ENCODE measurements around the gene PHTF2.
A peak's percentile ranks its signal among the peaks of the same experiment; 100 is the strongest.
"Not testable (repeated sequence)": the region's sequence is repeated elsewhere in the genome, so short reads cannot be mapped to it uniquely, and the experiment has no call there.

PHTF2 gene

DNA sequence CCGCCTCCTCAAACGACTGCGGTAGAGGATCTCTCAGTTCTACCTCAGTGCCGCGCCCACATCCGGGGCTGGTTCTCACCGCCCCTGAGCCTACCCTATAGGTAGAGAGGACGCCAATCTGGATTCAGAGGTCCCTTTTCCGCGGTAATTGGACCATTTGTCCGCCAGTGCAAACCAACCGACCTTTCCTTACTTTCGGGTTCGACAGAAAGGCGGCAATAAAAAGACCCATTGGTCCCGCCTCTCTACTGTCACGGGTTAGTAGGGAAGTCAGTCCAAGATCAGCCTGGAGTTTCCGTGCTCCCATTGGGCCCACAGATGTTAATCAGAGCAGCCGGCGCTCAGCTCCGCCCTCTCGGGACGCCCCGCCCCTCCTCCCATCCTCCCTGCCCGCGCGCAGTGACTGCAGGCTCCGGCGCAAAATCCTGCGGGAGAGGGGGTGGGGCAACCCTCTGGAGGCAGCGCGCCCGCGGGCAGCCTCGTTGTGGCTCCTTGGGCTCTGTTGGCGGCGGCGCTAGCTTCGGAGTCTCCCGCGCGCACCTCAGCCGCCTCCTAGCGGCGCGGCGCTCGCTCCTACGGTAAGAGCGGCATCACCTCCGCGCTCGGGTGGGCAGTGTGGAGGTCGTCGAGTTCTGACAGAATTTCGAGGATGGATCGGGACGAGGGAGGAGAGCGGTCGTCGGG lies at the start of gene PHTF2, which contains the start of gene TMEM60:
TSS of gene PHTF2 (plus strand) at position 380 of the 684 bp plus-strand sequence.
TSS of gene TMEM60 (minus strand) at position 41 of the 684 bp plus-strand sequence. CDS start 4,061 bp downstream, outside the sequence.
- peak; percentile 94 for DNase-seq (ENCODE audit: low read depth)

GRCh38 chr7:77752016-77752415 lies 46.6 kb upstream of the PHTF2 start:
- no peak for DNase-seq (ENCODE audit: low read depth)

DNA sequence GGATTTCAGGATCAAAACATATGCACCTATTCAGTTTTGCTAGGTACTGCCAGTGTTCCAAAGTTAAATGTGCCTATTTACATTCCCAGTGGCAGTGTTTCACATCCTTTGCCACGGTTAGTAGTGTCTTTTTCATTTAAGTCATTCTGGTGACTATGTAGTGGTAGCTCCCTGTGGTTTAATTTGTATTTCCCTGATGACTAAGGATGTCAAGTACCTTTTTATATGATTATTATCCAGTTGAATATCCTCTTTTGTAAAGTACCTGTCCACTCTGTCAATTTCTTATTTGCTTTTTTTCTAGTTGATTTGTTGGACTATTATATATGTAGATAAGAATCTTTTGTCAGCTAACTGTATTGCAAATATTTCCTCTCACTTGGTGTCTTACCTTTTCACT lies 45.4 kb upstream of the PHTF2 start:
- no peak for DNase-seq (ENCODE audit: low read depth)

GRCh38 chr7:77757589-77757988 lies 41.0 kb upstream of the PHTF2 start:
- no peak for DNase-seq (ENCODE audit: low read depth)

GRCh38 chr7:77759294-77759889 lies 39.2 kb upstream of the PHTF2 start:
- peak; percentile 30 for DNase-seq (ENCODE audit: low read depth)

- DNase-seq (ENCODE audit: low read depth) = no peak
Measured at GRCh38 chr7:77760809-77761453, 37.6 kb upstream of the PHTF2 start.

DNA sequence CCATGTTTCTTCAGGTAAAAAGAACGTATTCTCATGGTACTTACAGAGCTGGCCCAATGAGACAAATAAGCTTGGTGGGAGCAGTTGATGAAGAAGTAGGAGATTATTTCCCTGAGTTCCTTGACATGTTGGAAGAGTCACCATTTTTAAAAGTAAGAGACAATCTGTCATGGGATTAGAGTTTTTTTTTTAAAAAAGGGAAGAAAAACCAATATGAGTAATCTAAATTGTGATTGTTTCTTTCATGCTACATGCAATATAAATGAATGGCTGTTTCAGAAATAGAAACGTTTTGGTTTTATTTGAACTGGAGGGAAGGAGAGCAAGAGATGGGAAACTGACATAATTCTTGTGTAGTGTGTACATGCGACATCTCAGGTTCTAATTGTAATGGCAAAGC lies 33.1 kb upstream of the PHTF2 start:
- no peak for DNase-seq (ENCODE audit: low read depth)

GRCh38 chr7:77765906-77766800 lies 32.4 kb upstream of the PHTF2 start:
- no peak for DNase-seq (ENCODE audit: low read depth)

- no peak for DNase-seq (ENCODE audit: low read depth)
Measured at GRCh38 chr7:77766801-77767605, 31.6 kb upstream of the PHTF2 start.

- no peak for DNase-seq (ENCODE audit: low read depth)
Measured at GRCh38 chr7:77770316-77770715, 28.3 kb upstream of the PHTF2 start.

DNA sequence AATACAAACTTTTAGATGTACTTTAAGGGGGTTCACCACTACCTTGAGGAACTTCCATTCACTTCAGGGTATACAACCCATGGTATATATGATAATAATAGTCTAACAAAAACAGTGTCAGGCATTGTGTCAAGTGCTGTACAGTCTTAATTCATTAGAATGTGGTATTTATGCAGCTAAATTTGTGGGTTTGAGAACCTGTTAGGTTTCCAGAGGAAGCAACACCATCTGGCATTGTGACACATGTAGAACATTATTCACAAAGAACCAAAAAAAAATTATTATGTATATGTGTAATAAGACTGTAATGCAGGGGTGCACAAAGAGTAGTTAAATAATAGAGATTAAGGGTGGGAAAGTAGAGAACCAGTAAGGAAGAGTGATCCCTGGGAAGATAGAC lies 26.7 kb upstream of the PHTF2 start:
- DNase-seq (ENCODE audit: low read depth) = no peak

DNA sequence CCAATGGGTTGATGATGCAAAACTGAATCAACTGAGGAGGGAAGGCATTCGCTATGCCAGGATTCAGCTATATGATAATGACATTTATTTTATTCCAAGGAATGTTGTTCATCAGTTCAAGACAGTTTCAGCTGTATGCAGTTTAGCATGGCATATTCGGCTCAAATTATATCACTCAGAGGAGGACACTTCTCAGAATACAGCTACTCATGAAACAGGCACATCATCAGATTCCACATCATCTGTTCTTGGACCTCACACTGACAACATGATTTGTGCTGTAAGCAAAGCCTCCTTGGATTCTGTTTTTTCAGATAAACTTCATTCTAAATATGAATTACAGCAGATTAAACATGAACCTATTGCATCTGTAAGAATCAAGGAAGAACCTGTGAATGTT lies 20.0 kb upstream of the PHTF2 start:
- DNase-seq (ENCODE audit: low read depth) = no peak

GRCh38 chr7:77782383-77782782 lies 16.2 kb upstream of the PHTF2 start:
- no peak for DNase-seq (ENCODE audit: low read depth)

- DNase-seq (ENCODE audit: low read depth) = no peak
Measured at GRCh38 chr7:77783111-77783510, 15.5 kb upstream of the PHTF2 start.

DNA sequence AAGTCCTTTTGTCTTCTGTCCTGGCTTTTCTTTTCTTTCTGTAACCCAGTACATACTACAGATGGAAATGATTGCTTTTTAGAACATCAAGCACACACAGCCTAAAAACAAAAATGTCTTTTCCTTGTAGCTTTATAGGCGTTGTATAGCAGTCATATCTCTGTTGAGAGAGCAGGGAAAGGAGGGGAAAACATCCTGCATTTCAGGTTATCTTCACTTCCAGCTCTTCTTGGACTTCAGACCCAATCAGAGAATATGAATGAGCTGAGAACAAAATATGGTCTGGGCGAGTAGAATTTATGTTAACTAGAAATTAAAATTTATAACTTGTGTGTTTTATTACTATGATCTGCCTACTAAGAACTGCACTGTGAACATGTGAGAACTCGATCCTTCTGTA lies 15.0 kb upstream of the PHTF2 start:
- DNase-seq (ENCODE audit: low read depth) = no peak

DNA sequence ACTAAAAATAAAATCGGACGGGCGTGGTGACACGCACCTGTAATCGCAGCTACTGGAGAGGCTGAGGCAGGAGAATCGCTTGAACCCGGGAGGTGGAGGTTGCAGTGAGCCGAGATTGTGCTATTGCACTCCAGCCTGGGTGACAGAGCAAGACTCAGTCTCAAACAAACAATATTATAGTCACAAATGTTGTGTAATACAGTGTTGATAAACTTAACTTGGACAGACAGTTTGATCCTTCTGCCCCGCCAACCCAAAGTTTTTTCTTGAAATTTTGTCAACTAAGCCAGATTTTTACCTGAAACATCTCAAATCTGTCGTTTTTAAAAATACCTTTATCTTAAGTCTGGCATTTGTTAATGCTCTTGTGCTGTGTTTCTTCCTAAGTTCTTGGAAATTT lies 14.1 kb upstream of the PHTF2 start:
- not testable (repeated sequence) for DNase-seq (ENCODE audit: low read depth)

DNA sequence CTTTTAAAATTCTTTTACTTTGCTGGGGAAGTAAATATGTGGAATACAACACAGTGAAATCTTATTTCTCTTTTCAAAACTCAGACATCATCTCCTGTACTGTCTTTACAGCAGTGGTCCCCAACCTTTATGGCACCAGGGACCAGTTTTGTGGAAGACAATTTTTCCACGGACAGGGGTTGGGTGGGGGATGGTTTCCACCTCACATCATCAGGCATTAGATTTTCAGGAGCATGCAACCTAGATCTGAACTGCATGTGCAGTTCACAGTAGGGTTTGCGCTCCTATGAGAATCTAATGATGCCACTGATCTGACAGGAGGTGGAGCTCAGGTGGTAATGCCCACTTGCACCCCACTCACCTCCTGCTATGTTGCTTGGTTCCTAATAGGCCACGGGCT lies 12.6 kb upstream of the PHTF2 start:
- no peak for DNase-seq (ENCODE audit: low read depth)

GRCh38 chr7:77786741-77787140 lies 11.8 kb upstream of the PHTF2 start:
- no peak for DNase-seq (ENCODE audit: low read depth)

DNA sequence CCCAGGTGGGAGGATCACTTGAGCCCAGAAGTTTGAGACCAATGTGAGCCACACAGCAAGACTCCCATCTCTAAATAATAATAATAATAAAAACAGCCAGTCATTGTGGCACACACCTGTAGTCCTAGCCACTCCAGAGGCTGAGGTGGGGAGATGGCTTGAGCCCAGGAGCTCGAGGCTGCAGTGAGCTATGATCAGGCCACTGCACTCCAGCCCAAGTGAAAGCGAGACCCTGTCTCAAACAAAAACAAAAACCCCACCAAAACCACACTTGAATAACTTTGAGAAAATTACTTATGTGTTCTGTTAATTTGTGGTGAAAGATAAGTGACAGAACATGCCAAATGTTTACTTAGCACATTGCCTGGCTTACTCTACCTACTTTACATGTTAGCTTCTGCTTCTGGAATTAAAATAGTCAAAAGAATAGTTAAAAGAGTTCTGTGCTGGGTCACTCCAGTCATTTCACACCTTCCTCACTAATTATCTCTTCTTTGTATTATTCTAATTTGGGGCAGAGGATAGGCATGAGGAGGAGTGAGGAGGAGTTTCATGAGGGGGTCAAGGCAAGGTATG lies 10.2 kb upstream of the PHTF2 start:
- no peak for DNase-seq (ENCODE audit: low read depth)

GRCh38 chr7:77791336-77791735 lies 7.2 kb upstream of the PHTF2 start:
- DNase-seq (ENCODE audit: low read depth) = no peak

- DNase-seq (ENCODE audit: low read depth) = no peak
Measured at GRCh38 chr7:77791956-77792355, 6.6 kb upstream of the PHTF2 start.

All from T-helper 22 cell (primary cell).